ENCODE data around the gene GIMAP7.
"Not testable (repeated sequence)": the region's sequence is repeated elsewhere in the genome, so short reads cannot be mapped to it uniquely, and the experiment has no call there.

The GIMAP7 gene

DNA sequence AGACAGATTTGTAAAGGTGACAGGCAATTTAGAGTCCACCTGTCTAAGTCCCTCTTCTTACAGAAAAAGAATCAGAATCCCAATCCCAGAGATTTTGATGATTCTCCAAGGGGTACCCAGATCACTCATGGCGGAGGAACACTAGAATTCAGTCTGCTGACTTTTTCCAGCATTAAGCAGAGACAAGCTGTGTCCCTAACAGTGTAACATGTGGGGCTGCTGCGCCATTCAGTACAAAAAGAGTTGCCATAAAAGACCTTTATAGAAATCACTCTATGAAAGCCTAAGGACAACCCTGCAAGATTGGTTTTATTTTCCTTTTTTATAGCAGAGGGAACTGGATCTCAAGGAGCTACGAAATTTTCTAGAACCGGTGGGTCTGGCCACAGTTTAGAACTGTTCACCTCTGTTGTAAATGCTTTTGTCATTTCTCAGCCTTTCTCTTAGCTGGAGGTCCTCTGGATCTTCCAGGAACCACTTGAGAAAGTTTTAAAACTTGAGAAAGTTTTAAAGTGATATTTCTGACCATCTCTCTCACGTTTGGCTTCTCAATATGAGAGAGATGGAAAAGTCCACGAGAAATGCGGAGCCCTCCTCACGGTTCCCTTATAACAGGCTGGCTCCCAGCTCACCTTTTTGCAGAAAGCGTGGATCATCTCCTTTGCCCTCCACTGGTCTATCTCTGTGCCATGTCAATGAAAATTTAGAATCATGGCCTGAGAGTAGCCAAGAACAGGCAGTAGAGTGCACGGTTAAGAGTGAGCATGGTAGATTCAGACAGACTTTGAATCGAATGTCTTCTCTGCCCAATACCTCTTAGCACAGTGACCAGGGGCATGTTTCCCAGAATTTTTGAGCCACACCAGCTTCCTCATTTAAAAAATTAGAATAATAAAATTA, 826 bp downstream of the GIMAP7 start:
- peak; percentile 55 for DNase-seq

DNA sequence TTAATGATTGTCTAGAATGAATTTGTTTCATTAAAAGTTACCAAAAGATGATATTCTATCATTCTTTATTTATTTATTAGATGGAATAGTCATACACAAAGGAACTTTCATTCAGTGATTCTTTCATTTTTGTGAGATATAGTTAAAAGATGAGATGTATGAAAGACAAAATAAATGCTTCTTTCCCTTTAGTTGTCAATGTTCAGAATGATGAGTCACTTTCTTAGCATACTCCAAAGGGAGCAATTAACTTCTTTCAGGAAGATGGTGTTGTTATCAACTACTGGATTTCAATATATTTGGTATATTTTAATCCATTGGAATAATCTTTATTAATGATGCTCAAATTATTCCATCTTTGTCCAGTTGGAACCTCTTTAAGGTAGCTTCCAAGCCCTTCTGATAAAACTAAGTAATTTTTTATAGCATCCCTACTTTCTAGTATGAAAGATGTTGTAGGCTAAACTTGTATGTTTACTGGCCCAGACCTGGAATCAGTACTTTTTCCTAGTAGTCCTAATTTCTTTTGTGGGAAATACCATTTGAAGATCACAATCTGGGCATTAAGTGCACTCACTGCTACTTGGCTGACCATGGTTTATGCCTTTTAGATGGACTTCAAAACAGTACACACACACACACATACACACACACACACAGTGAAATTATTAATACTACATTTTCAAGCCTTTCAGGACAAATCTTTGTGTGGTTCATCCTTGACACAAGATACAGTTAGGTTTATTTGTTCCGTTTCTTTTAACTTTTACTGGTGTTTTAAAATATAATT, 2.5 kb downstream of the GIMAP7 start:
- peak; percentile 48 for DNase-seq

DNA sequence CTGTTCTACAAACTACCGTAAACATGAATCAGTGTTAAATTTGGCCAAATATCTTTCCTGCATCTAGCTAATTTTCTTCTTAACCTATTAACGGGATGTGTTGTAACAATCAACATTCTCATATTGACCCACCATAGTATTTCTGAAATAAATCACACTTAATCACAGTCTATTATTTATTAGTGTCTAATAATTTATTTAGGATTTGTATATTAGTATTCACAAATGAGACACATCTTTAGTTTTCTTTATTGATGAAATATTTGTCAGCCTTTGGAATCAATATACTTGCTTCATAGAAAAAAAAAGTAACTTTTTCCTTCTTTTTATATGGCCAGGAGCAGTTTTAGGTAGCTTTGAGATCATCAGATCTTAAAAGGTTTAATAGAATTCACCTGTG, 4.6 kb downstream of the GIMAP7 start:
- no peak for DNase-seq

DNA sequence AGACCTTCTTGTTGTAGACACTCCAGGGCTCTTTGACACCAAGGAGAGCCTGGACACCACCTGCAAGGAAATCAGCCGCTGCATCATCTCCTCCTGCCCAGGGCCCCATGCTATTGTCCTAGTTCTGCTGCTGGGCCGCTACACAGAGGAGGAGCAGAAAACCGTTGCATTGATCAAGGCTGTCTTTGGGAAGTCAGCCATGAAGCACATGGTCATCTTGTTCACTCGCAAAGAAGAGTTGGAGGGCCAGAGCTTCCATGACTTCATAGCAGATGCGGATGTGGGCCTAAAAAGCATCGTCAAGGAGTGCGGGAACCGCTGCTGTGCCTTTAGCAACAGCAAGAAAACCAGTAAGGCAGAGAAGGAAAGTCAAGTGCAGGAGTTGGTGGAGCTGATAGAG, 5.5 kb downstream of the GIMAP7 start:
- no peak for DNase-seq

DNA sequence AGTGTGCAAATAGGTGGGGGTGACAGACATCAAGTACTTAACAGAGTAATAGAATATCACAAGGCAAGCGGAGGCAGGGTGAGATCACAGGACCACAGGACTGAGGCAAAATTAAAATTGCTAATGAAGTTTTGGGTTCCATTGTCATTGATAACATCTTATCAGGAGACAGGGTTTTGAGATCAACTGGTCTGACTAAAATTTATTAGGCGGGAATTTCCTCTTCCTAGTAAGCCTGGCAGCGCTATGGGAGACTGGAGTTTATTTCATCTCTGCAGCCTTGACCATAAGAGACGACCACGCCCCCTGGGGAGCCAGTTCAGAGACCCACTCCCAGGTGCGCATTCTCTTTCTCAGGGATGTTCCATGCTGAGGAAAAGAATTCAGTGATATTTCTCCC, 8.3 kb downstream of the GIMAP7 start:
- DNase-seq, result not testable (repeated sequence)

DNA sequence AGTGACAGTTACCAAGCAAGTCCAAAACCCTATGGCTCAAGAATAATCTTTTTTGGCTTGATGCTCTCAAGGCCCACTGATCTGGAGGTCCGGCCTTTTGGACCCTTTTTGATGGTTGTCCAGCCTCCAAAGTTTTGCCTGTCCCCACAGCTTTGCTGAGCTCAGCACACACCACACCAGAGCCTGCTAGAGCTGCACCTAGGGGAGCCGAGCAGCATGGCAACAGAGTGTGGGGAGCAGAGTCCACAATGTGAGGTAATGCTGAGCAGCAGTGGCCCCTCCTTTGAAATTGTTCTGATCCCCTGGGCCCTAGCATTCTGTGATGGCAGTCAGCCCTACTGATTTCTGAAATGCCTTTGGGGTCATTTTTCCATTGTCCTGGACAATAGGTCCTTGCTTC, 9.3 kb downstream of the GIMAP7 start:
- no peak for DNase-seq

DNA sequence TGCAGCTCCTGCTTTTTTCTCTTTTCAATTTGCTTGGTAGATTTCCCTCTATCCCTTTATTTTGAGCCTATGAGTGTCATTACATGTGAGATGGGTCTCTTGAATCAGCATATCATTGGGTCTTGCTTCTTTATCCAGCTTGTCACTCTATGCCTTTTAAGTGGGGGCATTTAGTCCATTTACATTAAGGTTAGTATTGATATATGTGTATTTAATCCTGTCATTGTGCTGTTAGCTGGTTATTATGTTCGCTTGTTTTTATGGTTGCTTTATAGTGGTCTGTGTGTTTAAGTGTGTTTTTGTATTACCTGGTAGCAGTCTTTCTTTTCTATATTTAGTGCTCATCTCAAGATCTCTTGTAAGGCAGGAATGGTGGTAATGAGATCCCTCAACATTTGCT, 17.0 kb downstream of the GIMAP7 start:
- no peak for DNase-seq

DNA sequence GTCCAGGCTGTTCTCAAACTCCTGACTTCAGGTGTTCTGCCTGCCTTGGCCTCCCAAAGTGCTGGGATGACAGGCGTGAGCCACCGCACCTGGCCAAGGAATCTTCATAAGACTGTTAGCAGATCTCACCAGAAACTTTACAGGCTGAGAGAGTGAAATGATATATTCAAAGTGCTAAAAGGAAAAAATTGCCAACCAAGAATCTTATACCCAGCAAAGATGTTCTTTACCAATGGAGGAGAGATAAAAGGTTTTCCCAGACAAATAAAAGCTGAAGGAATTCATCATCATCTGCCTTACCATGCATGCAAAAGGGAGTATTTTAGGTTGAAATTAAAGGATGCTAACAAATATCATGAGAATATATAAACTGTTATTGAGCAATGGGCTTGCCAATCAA, 23.6 kb downstream of the GIMAP7 start:
- no peak for DNase-seq

DNA sequence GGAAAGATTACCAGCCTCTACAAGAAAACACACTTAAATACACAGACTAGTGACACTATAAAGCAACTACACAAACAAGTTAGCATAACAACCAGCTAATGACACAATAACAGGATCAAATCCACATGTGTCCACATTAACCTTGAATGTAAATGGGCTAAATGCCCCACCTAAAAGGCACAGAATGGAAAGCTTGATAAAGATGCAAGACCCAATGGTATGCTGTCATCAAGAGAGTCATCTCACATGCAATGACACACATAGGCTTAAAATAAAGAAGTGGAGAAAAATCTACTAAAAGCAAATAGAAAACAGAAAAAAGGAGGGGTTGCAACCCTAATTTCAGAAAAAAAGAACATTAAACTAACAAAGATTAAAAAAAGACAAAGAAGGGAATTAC, 38.5 kb downstream of the GIMAP7 start:
- DNase-seq, result no peak

DNA sequence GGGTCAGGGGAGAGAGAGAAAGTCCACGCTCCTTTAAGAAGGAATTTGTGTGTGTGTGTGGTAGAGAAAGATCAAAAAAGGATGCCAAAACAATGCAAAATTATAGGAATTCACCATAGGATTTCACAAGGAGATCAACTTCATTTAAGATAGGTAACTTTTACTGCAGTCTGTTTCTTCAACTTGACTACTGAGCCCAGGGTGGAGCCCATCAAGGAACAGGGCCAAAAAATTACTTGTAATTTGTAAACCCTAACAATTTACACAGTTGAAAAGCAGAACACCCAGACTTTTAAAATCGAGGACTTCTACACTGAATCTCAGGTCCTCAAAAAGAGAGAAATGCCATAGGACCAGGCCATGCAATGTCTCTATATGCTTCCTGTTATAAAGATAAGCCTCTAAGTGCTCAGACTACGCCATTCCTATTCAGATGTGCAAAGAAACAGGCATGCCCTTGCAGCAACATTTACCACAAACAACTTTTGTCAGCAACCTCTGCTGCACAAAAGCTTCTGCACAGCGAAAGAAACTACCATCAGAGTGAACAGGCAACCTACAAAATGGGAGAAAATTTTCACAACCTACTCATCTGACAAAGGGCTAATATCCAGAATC, 42.0 kb downstream of the GIMAP7 start:
- peak; percentile 73 for DNase-seq

DNA sequence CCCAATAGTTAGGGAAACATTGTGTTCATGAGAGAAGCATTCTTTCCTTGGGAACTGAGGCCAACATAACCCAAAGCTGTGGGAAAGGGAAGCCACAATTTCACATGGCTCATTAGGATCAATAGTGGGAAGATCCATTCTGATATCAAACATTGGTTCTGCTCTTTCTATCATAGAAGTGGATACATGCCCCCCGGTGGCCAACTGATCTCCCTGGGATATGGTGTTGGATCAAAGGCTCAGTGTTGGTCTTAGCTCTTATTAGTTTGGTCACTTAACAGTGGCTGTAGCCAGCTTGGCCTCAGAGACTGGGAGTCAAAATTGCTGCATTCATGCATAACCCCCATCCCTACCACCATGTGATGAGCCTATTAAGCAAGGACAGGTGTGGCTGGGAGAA, 45.8 kb downstream of the GIMAP7 start:
- no peak for DNase-seq

DNA sequence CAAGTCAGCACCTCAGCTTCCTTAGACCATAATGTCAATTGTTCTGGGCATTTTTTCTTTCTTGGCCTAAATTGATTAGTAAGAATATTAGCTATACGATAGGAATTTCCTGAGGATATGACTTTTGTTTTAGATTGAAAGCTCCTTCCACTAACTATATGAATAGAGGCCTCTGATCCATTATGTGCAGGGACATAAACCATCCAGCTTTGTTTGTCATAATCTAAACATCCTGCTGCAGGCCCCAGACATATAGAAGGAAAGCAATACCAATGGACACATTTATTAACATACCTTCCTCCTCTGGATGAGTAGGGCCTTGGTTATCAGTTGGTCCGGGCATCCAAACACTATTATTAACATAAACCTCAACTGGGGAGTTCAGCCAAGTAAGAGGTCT, 48.2 kb downstream of the GIMAP7 start:
- no peak for DNase-seq

DNA sequence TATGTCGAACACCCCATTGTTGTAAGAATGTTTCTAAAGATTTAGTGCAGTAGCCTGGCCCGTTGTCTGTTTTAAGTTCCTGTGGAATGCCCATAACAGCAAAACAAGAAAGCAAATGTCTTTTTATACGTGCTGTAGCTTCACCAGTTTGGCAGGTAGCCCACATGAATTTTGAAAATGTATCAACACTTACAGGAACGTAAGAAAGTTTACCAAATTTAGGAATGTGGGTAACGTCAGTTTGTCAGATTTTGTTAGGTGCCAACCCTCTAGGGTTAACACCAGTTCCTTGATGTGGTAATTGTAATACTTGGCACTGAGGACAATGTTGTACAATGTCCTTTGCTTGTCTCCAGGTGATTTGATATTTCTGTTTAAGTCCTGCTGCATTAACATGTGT, 49.3 kb downstream of the GIMAP7 start:
- peak; percentile 57 for DNase-seq

DNA sequence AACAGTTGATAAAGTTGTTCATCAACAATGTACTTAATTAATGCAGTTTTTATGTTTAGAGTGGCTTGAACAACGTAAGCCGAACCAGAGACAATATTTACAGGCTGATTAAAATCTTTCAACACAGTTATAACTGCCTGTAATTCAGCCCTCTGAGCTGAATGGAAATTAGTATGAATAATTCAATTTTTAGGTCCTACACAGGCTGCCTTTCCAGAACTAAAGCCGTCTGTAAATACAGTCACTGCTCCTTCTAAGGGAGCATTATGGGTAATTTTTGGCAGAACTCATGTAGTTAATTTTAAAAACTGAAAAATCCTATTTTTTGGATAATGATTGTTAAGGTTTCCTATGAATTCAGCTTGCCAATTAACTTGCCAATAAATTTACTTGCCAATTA, 49.9 kb downstream of the GIMAP7 start:
- no peak for DNase-seq

DNA sequence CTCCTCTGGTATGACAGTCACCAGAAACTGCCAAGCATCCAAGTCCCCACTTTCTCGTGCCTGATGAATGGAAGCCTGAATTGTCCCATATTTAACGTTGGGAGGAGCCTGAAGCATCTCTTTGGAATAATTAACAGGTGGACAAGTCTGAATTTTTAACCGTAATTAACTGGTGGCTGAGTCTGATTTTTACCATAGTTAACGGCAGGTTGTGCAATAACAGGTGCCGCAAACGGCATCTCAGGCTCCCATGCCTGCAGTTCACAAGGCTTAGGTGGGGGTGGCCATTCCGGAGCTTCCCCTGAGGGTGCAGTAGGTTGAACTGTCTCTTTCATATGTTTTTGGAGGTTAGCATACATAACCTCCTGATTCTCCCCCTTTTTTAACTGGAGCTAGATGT, 50.6 kb downstream of the GIMAP7 start:
- DNase-seq, result no peak

DNA sequence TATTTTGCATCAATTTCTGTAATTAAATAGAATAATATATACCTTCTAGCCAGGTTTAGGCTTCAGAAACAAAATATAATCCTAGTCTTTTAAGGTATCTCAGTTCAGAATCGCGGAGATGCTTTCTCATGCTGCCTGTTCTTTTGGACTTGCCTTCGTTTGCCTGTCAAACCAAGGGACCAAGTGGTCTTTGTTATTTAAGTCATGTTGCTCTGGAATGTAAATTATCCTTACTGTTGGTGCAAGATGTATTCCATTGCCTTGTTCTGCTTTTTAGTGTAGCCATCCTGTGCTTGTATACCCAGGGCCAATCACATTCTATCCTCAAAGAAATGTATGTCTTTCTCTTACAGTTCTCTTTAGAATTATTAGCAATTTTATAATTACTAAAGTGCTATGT, 51.5 kb downstream of the GIMAP7 start:
- no peak for DNase-seq

DNA sequence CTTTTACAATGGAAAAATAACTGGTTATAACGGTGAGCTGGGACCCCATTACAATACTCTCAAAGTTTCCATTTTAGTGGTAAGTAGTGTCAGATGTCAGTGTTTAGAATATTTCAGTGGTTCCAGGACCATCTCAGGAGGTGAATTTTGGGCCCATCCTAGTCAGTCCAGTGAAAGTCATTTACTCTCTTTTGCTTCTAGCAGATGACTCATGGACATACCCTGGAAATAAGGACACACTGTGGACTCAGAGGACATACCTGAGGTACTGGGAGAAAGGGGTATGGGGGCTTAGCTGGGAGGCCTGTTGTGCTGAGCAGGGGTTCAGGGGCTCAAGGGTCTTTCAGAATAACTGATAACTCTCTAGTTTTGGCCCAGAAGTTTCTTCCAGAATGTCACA, 51.9 kb downstream of the GIMAP7 start:
- no peak for DNase-seq

DNA sequence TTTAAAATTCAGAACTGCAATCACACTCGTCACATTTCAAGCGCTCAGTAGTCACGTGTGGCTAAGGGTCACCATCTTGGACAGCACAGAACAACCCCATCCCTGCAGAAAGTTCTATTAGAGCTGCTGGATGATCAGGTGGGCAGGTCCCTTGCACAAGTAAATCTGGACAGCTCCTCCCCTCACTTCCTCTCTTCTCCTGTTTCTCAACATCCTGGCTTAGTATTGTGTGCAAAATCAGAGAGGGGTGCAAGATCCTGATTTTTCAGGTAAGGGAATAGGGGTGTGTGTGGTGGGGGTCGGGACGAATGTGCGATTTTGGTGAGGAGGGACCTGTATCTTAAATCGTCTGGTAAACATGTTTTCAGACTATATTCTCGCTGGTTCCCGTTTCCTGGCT, 52.5 kb downstream of the GIMAP7 start, which contains the start of gene GIMAP4:
Gene GIMAP4, plus strand, starts transcription at position 222 of the 400 bp plus-strand sequence. CDS start 2,512 bp downstream, outside the sequence.
- DNase-seq, result peak; percentile 54

DNA sequence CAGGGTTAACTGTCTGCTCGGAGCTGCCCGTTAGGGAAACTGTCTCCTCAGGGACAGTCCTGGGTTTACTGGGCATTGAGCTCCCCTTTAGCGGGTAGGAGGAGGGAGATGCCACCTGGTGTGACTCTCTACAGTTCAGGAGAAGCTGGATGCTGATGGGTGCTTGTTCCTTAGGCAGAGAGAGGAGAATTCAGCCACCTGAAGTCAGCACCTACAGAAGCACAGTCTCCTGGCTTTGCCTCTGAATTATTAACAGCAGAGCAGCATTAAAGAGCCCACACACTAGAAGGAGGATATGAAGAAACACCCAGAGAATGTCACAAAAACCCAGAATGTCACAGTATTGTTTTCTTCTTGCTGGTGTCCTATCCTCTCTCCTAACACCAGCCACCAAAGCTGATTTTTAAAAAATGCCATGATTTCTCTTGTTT, 53.2 kb downstream of the GIMAP7 start:
- peak; percentile 31 for DNase-seq

DNA sequence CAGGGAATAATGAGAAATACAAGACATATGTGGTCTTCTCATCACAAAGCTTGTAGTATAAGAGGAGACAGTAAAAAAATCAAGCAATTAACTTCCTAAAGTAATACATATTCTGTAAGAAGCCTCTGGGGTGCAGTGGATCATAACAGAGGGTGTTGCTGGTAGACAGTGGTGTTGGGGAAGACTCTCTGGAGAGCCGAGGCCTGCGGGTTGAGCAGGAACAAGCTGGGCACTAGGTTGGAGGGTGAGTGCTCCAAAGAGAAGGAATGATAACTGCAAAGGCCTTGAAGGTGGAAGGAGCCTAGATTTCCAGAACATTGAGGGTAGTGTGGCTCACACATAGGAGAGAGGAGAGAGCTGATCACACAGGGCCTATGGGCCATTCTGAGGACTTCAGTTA, 54.0 kb downstream of the GIMAP7 start:
- DNase-seq, result peak; percentile 58

DNA sequence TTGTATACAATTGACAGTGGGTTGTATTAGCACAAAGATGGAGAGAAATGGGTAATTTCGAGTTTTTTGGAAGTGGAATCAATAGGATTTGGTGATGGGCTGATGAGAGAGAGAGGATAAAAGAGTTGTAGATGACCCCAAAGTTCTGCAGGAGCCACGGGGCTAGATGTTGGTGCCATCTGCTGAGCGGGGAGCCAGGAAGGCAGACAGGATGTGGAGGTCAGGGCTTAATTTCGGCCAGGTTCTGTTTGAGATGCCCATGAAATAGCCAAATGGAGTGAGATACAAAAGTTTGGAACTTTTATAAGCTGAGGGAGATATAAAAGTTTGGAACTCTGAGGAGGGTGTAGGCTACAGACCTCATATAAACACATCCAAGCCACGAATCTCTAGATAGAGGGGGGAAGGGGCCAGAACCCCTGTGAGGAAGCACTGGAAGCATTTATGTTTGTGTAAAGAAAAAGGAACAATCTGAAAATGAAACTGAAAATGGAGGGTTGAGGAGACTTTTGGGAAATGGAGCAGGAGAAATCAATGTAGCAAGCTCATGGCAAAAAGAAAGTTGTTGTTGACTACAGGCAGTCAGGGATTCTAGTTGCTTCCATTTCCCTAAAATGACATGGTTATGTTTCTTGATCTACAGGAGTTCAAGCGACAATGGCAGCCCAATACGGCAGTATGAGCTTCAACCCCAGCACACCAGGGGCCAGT, 54.7 kb downstream of the GIMAP7 start:
- no peak for DNase-seq

Measured in CD4-positive, alpha-beta T cell treated with Interleukin-21 for 1 hour (primary cell).